Amniotic stem cell (primary cell): ENCODE data around the gene SLC12A3.

Experiments used
- DNase-seq: peaks from one replicate; lab custom pipeline; 2025; lab: John Stamatoyannopoulos, UW

Gene SLC12A3

GRCh38 chr16:56864960-56865359 lies at the start of gene SLC12A3:
Gene SLC12A3, plus strand, starts transcription at chr16:56865207. Its CDS starts 29 bp downstream, at chr16:56865236.
- no peak for DNase-seq

- no peak for DNase-seq
Measured at GRCh38 chr16:56815721-56816120, 49.3 kb upstream of the SLC12A3 start.

GRCh38 chr16:56817056-56817455 lies 48.0 kb upstream of the SLC12A3 start:
- no peak for DNase-seq

- no peak for DNase-seq
Measured at GRCh38 chr16:56817938-56818337, 47.1 kb upstream of the SLC12A3 start.

- no peak for DNase-seq
Measured at GRCh38 chr16:56823081-56823733, 41.8 kb upstream of the SLC12A3 start.

- DNase-seq = no peak
Measured at GRCh38 chr16:56824331-56824730, 40.7 kb upstream of the SLC12A3 start.

- no peak for DNase-seq
Measured at GRCh38 chr16:56824804-56825203, 40.2 kb upstream of the SLC12A3 start.

GRCh38 chr16:56825826-56826225 lies 39.2 kb upstream of the SLC12A3 start:
- DNase-seq = no peak

GRCh38 chr16:56828647-56829046 lies 36.4 kb upstream of the SLC12A3 start:
- no peak for DNase-seq

- no peak for DNase-seq
Measured at GRCh38 chr16:56830669-56831068, 34.3 kb upstream of the SLC12A3 start.

GRCh38 chr16:56832768-56833167 lies 32.2 kb upstream of the SLC12A3 start:
- DNase-seq = no peak

GRCh38 chr16:56833243-56833970 lies 31.6 kb upstream of the SLC12A3 start:
- DNase-seq = no peak

GRCh38 chr16:56835320-56835719 lies 29.7 kb upstream of the SLC12A3 start:
- DNase-seq = no peak

- no peak for DNase-seq
Measured at GRCh38 chr16:56836410-56837230, 28.4 kb upstream of the SLC12A3 start.

GRCh38 chr16:56838622-56839337 lies 26.2 kb upstream of the SLC12A3 start:
- DNase-seq = no peak

GRCh38 chr16:56841233-56841632 lies 23.8 kb upstream of the SLC12A3 start:
- no peak for DNase-seq

- no peak for DNase-seq
Measured at GRCh38 chr16:56841659-56842058, 23.3 kb upstream of the SLC12A3 start.

- no peak for DNase-seq
Measured at GRCh38 chr16:56842133-56842532, 22.9 kb upstream of the SLC12A3 start.

- no peak for DNase-seq
Measured at GRCh38 chr16:56844056-56844455, 21.0 kb upstream of the SLC12A3 start.

- DNase-seq = no peak
Measured at GRCh38 chr16:56847173-56847910, 17.7 kb upstream of the SLC12A3 start.
